Coronary artery (tissue), 2 donors: Measurements from ENCODE around the gene MFSD6.

Experiments used
- DNase-seq: peaks from one replicate; pipeline ENCODE4 v3.0.0-alpha.2; 2017; ENCODE audit warnings: low spot score
- H3K27ac ChIP-seq, 2 donors: fragments of 200-600 bp; sonication (generic); one replicate each; pipeline ENCODE4 v1.5.1; 2016 to 2019
- H3K4me3 ChIP-seq: fragments of 200-600 bp; sonication (generic); 2 replicates; pipeline ENCODE4 v1.5.1; 2016; ENCODE audit warnings: mild to moderate bottlenecking, moderate library complexity
- TF ChIP-seq, protein P1 (sequence below): fragments of 200-600 bp; sonication (generic); IDR thresholded peaks from one replicate; pipeline ENCODE4 v1.5.1; 2019; ENCODE audit warnings: antibody characterized with exemption

MFSD6 gene

DNA sequence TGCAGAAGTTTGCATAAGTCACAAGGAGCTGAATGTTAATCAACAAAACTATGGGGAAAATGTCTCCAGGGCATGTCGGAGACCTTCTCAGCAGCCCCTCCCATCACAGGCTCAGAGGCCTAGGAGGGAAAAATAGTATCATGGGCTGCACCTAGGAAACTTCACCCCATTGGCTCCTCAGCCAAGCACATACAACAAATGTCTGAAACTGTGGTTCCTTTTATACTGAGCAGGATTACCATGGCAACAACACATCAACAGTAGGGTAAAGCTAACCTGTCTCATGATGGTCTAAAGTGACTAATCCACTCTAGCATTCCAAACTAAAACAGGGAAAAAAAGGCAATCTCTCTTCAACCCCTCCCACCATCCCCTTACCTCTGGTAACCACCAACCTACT lies 129.6 kb downstream of the MFSD6 start:
- Histone ChIP-seq H3K27ac (no peak overlapping the region), H3K4me3 (no peak overlapping the region)
- TF ChIP-seq, protein P1, sequence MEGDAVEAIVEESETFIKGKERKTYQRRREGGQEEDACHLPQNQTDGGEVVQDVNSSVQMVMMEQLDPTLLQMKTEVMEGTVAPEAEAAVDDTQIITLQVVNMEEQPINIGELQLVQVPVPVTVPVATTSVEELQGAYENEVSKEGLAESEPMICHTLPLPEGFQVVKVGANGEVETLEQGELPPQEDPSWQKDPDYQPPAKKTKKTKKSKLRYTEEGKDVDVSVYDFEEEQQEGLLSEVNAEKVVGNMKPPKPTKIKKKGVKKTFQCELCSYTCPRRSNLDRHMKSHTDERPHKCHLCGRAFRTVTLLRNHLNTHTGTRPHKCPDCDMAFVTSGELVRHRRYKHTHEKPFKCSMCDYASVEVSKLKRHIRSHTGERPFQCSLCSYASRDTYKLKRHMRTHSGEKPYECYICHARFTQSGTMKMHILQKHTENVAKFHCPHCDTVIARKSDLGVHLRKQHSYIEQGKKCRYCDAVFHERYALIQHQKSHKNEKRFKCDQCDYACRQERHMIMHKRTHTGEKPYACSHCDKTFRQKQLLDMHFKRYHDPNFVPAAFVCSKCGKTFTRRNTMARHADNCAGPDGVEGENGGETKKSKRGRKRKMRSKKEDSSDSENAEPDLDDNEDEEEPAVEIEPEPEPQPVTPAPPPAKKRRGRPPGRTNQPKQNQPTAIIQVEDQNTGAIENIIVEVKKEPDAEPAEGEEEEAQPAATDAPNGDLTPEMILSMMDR: no peak
- no peak for DNase-seq

- TF ChIP-seq, protein P1: no peak
- no peak overlapping the region for H3K27ac ChIP-seq
- no peak overlapping the region for H3K4me3 ChIP-seq
- no peak for DNase-seq
Observed at GRCh38 chr2:190538201-190538600, 130.0 kb downstream of the MFSD6 start.

- TF ChIP-seq, protein P1: no peak
- Histone ChIP-seq H3K27ac (no peak overlapping the region), H3K4me3 (no peak overlapping the region)
- DNase-seq: no peak
Observed at GRCh38 chr2:190540048-190540447, 131.9 kb downstream of the MFSD6 start.

DNA sequence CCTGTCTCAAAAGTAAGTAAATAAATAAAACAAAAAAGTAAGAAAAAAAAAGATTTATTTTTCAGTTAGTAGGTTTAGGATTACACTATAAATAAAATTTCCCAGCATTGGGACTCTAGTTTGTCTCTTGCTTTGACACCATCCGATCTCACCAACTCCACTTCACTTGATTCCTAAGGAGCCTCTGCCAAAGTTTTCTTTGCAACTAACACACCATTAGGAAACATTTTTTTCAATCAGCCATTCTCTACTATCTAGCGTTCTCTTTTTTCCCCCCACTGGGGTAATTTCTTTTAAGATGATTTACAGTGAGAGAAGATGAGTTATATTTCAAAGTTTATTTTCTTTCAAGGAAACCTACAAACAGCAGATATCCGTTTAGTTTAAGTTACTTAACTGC lies 136.9 kb downstream of the MFSD6 start:
- H3K4me3 ChIP-seq: peak overlapping the region; percentile 53
- H3K27ac ChIP-seq: peak overlapping the region; percentile 13 to 73

DNA sequence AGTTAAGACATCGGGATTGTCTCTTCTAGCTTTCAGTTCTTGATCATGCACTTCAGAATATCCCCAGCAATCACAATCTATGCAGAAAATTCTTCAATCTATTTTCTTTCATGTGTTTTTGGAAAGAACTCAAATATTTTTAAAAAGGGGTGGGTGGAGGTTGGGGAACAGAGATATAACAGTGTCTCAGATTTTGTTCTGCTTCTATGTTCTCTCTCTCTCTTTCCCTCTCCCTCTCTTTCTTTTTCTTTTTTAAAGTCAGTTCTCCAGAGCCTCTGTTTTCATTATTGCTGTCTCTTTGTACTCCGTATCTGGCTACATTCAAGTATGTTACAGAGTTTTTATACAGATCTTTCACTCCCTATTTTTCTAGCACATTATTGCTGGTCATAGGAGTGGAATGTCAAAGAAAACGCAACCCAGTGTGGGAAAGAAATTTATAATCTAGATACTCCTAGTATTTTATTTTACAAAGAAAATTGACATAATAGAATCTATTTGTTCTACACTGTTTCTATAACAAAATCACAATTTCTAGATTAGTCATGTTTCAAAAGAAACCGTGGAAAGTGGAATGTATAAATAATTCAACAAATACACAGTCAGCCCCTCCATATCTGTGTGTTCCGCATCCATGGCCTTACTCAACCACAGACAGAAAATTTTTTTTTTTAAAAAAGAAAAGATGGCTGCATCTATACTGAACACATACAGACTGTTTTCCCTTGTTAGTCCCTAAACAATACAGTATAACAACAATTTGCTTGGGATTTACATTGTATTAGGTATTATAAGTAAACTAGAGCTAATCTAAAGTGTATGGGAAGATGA lies 137.6 kb downstream of the MFSD6 start:
- no peak for DNase-seq
- TF ChIP-seq, protein P1: no peak
- Histone ChIP-seq H3K4me3 (peak overlapping the region; percentile 53), H3K27ac (peak overlapping the region; percentile 13 to 73)

More for the DNA sequence above, 136.9 kb downstream of the MFSD6 start:
- TF ChIP-seq, protein P1: no peak
- DNase-seq: no peak

- Histone ChIP-seq H3K27ac (no peak overlapping the region), H3K4me3 (no peak overlapping the region)
- no peak for DNase-seq
- TF ChIP-seq, protein P1: no peak
Observed at GRCh38 chr2:190546734-190547133, 138.6 kb downstream of the MFSD6 start.

DNA sequence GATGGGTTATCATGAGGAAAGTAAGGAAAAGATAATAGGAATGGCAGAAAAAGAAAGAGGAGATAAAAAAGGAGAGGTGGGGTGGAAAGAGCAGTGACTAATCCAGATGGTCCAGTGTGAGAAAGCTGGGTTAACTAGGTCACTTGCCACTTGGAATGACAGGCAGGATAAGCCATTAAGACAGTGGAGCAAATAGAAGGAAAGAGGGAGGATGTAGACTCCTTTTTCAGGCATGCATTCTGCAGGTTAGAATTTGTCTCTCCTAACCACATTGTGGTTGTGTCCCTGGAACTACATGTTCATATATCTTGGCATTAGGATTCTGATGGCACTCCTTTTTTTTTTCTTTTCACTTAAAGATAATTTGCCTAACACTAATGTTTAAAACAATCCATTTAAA lies 139.7 kb downstream of the MFSD6 start:
- Histone ChIP-seq H3K4me3 (no peak overlapping the region), H3K27ac (no peak overlapping the region)
- no peak for DNase-seq
- TF ChIP-seq, protein P1: no peak
